Heart left ventricle (tissue), 16 donors: ENCODE data around the gene IL18BP. TPM values are rescaled to one million over a fixed set of nuclear protein-coding genes. Genes with fewer than 3 reads are reported as not detected.

Experiments
- ATAC-seq, 4 donors: fragments of 200-7000 bp; cut with Tn5 transposase; one replicate each; pipeline ENCODE4 v1.9.1; 2020 to 2022; ENCODE audit warnings: moderate library complexity in 4 of 4, mild to moderate bottlenecking in 3 of 4, moderate number of reproducible peaks in 1 of 4
- DNase-seq, 5 donors: peaks; one replicate each; pipeline ENCODE4 v3.0.0-alpha.2; 2020
- H3K27ac ChIP-seq, 12 donors: fragments of 200-600 bp; sonication (generic) in 4 of 12; one replicate each; pipeline versions ENCODE4 v1.5.0 to v1.8.0; 2016 to 2022; ENCODE audit warnings: mild to moderate bottlenecking in 2 of 12
- H3K27me3 ChIP-seq, 9 donors: fragments of 200-600 bp; sonication (generic) in 2 of 9; one replicate each; pipeline versions ENCODE4 v1.5.1 to v1.8.0; 2016 to 2022; ENCODE audit warnings: mild to moderate bottlenecking in 3 of 9
- H3K36me3 ChIP-seq, 9 donors: fragments of 200-600 bp; sonication (generic) in 2 of 9; one replicate each; pipeline versions ENCODE4 v1.5.0 to v1.8.0; 2018 to 2022; ENCODE audit warnings: mild to moderate bottlenecking in 2 of 9
- H3K4me1 ChIP-seq, 12 donors: fragments of 200-600 bp; sonication (generic) in 4 of 12; one replicate each; pipeline versions ENCODE4 v1.5.0 to v1.8.0; 2016 to 2022; ENCODE audit warnings: mild to moderate bottlenecking in 3 of 12
- H3K4me3 ChIP-seq, 12 donors: fragments of 200-600 bp; sonication (generic) in 4 of 12; one replicate each; pipeline versions ENCODE4 v1.5.0 to v1.8.0; 2017 to 2022; ENCODE audit warnings: mild to moderate bottlenecking in 9 of 12, moderate library complexity in 4 of 12
- H3K9me3 ChIP-seq, 12 donors: fragments of 200-600 bp; sonication (generic) in 4 of 12; one replicate each; pipeline versions ENCODE4 v1.5.0 to v1.8.0; 2016 to 2022; ENCODE audit warnings: mild to moderate bottlenecking in 1 of 12
- CTCF ChIP-seq, 12 donors: fragments of 200-600 bp; sonication (generic) in 4 of 12; IDR thresholded peaks; one replicate each; pipeline versions ENCODE4 v1.5.0 to v1.8.0; 2018 to 2022; ENCODE audit warnings: antibody characterized with exemption in 12 of 12, mild to moderate bottlenecking in 5 of 12
- POLR2A ChIP-seq, 2 donors: fragments of 450-650 bp; IDR thresholded peaks; one replicate each; pipeline ENCODE4 v1.6.1; 2017; ENCODE audit warnings: antibody characterized with exemption in 2 of 2, mild to moderate bottlenecking in 2 of 2, moderate library complexity in 2 of 2
- WGBS, 4 donors: extraction: QIAGEN DNeasy Blood & Tissue Kit in 2 of 4; methylation state at CpG; one replicate each; pipeline versions ENCODE4 v1.1.5 to v1.1.7; 2013 to 2018; 5-methylcytosine and 5-hydroxymethylcytosine counted together
- intact Hi-C, 10 donors: fragments of 100-400 bp; cut with DNase I; formaldehyde crosslinking; loops; one replicate each; pipeline versions ENCODE4 v1.11.1 to v1.14.2; 2022
- polyA plus RNA-seq, 2 donors: library from polyadenylated mRNA; stranded (reverse); fragments of 200-250 nt; gene quantifications; one replicate each; pipeline ENCODE4 v1.2.3, GENCODE V29; 2013
- total RNA-seq, 9 donors: library from RNA; depleted of rRNA in 2 of 9; stranded (reverse); fragments of >200 nt in 2 of 9; fragmentation: NEBNext Ultra II Directional in 3 of 9; extraction: Animal tissue kit (Norgen Biotek cat#: 25700) in 3 of 9; gene quantifications; one replicate each; pipeline versions ENCODE4 v1.1.0 to v1.2.4, GENCODE V29; 2016 to 2023
- donor health status: ischemic (EF 13 %, LVEDD 7.1; RV severe dilation, severe dysfunction).
- donor health status: healthy with polysubstance abuse.
- donor health status: DM: no; HTN: yes; CAD: no.
- donor health status: DM: no; HTN: no; CAD: no.
- donor health status: ischemic (EF 25% LVEDD 6.9; RV normal size, moderate dysfunction).
- donor health status: ischemic (EF 25% LVEDD 5.7; RV mildly dilated, moderate dysfunction).
- donor health status: healthy.
- donor health status: DM: yes; HTN: yes; CAD: no.
- donor health status: ischemic (EF 35%, LVEDD 5.7; RV mildly dilated, moderate dysfunction).
- donor health status: nonischemic (EF 11% LVEDD 7.7; RV severe dilation, severe dysfunction).
- donor health status: DM: yes; HTN: yes; CAD: no.
- donor health status: PGD.
- donor health status: ischemic (EF 29% LVEDD 5.4; RV normal size, mild dysfunction).
- donor health status: nonischemic (EF 23%, LVEDD 6.1; RV moderate dilation, normal function).

IL18BP gene
- total and polyA plus RNA-seq, 11 donors = 1.1 to 86.5 (median 4.4) TPM

GRCh38 chr11:71994786-71995185 lies 3.9 kb upstream of the IL18BP start:
- DNase-seq (no peak), ATAC-seq (no peak)
- Histone ChIP-seq H3K4me1 (peaks cover 0 to 54% (median 9%) of the 10 kb centered on the region in 12 donors), H3K9me3 (no peaks in the 10 kb centered on the region), H3K4me3 (no peak overlapping the region), H3K27me3 (no peaks in the 10 kb centered on the region), H3K36me3 (peaks cover 0 to 36% (median 14%) of the 10 kb centered on the region in 9 donors), H3K27ac (no peak overlapping the region)
- TF ChIP-seq POLR2A (IDR thresholded peaks at IDR 0.05) (no peak), CTCF (IDR thresholded peaks at IDR 0.05) (no peak)
- intact Hi-C loops = no loop called here
- 82 to 92% (median 87%) methylated on average over 3 of the region's 3 CpGs for WGBS, 4 donors

DNA sequence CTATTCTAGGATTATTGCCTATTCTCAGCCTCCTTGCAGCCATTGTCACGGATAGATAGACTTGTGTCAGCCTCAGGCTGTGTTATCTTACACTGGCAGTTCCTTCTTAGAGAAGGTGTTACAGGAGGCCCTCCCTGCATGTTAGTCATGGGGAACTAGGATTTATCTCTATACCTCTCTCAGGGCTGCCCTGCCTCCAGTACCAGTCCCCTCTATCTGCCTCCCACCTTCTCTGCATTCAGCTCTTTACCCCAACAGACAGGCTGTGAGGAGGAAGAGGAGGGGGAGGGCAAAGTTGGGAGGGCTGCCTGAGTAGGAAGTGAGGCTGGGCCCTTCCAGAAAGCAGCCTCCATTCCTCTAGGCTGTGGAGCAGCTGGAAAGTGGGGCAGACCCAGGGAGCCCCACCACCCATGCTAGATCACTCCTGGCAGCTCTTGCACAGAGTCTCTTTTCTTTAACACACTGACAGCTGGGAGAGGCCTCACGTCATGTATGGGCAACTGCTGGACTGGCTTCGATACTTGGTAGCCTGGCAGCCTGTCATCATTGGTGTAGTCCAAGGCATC lies 2.9 kb upstream of the IL18BP start:
- peaks cover 0 to 60% (median 15%) of the 10 kb centered on the region in 12 donors for H3K4me1 ChIP-seq
- no peaks in the 10 kb centered on the region for H3K27me3 ChIP-seq
- ATAC-seq = no peak
- H3K4me3 ChIP-seq = no peak overlapping the region
- no peak overlapping the region for H3K27ac ChIP-seq
- H3K36me3 ChIP-seq = peaks cover 0 to 32% (median 13%) of the 10 kb centered on the region in 9 donors
- H3K9me3 ChIP-seq = no peaks in the 10 kb centered on the region
- 72 to 100% (median 84%) methylated on average over 1 to 3 of the region's 3 CpGs for WGBS, 4 donors
- no peak for TF ChIP-seq CTCF (IDR thresholded peaks at IDR 0.05)
- no peak for TF ChIP-seq POLR2A (IDR thresholded peaks at IDR 0.05)
- intact Hi-C loops = no loop called here
- no peak for DNase-seq

GRCh38 chr11:71996517-71996916 lies 2.2 kb upstream of the IL18BP start:
- Histone ChIP-seq H3K4me3 (no peak overlapping the region), H3K36me3 (peaks cover 0 to 32% (median 13%) of the 10 kb centered on the region in 9 donors), H3K9me3 (no peaks in the 10 kb centered on the region), H3K27ac (peak overlapping the region in 1 of 12 donors; percentile 68), H3K27me3 (no peaks in the 10 kb centered on the region), H3K4me1 (peaks cover 0 to 62% (median 15%) of the 10 kb centered on the region in 12 donors)
- WGBS, 4 donors = 94 to 98% (median 96%) methylated on average over 3 to 4 of the region's 4 CpGs
- DNase-seq (no peak), ATAC-seq (peak in 1 of 4 donors; percentile 1)
- intact Hi-C loops = no loop called here
- TF ChIP-seq POLR2A (IDR thresholded peaks at IDR 0.05) (no peak), CTCF (IDR thresholded peaks at IDR 0.05) (no peak)

DNA sequence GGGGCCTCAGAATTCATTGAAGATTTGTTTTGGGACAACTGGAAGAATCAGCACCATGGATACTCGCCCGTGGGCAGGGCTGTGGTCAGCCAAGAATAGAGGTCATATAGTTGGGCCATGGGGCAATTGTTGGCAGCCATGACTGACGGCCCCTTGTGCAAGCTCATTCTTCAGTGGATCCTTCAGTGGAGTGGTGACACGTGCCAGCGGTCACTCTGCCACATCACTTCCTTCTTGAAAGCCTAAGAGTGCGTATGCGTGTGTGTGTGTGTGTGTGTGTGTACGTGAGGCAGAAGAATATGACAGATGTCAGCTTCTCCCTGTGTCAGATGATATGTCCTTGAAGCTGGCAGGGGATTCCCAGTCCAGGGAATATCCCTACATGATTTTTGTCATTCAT lies 1.8 kb upstream of the IL18BP start:
- Histone ChIP-seq H3K27ac (peak overlapping the region in 1 of 12 donors; percentile 93), H3K4me1 (peaks cover 0 to 63% (median 15%) of the 10 kb centered on the region in 12 donors), H3K27me3 (no peaks in the 10 kb centered on the region), H3K4me3 (no peak overlapping the region), H3K36me3 (peaks cover 0 to 32% (median 13%) of the 10 kb centered on the region in 9 donors), H3K9me3 (no peaks in the 10 kb centered on the region)
- TF ChIP-seq POLR2A (IDR thresholded peaks at IDR 0.05) = no peak
- TF ChIP-seq CTCF (IDR thresholded peaks at IDR 0.05) = no peak
- intact Hi-C loops = no loop called here
- ATAC-seq (peak in 3 of 4 donors; percentile 44 to 60 (median 54)), DNase-seq (peak in 2 of 5 donors; percentile 80 to 83)
- WGBS, 4 donors = 48 to 66% (median 53%) methylated on average over 8 of the region's 8 CpGs
